Vagina (tissue), 2 donors: ENCODE measurements around the gene ZDHHC12.

Experiments used
- POLR2A ChIP-seq, 2 donors: fragments of 450-650 bp; IDR thresholded peaks; one replicate each; pipeline ENCODE4 v1.6.1; 2017; ENCODE audit warnings: antibody characterized with exemption in 2 of 2, mild to moderate bottlenecking in 2 of 2, moderate library complexity in 2 of 2
- TF ChIP-seq, protein P1 (sequence below), 3 experiments: fragments of 450-650 bp in 2 of 3; fragments of 200-600 bp in 1 of 3; sonication (generic) in 1 of 3; IDR thresholded peaks; one replicate each; pipeline ENCODE4 v1.5.1; 2017 to 2019; ENCODE audit warnings: antibody characterized with exemption in 3 of 3, mild to moderate bottlenecking in 2 of 3, moderate library complexity in 2 of 3

DNA sequence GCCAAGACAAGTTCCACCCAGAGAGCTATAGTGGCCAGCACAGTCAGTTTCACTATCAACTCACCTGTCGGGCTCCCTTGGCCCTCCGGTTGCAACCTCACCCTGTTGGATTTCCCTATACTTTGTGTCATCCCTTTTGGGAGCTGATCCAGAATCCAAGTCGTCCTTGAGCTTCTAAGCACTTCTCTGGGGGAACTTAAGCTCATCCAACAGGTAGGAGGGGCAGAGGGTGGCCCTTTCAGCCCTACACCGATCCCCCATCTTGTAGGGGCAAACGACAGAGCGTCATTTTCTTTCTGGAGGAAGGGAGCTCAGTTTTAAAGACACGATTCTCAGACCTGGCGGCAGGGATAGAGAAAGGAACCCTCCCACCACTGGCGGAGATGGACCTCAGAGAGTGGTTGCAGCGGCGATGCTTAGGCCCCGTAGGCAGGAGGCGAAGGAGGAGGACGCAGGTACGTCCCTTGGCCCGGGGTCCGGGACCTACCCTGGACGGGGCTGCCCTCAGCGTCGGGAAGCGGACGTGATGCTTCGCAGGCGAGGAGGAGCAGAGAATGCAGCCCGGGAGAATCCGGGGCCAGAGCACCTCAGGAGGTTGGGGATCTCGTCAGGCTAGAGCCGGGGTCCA is 47.3 kb upstream of the ZDHHC12 start:
- TF ChIP-seq, protein P1, sequence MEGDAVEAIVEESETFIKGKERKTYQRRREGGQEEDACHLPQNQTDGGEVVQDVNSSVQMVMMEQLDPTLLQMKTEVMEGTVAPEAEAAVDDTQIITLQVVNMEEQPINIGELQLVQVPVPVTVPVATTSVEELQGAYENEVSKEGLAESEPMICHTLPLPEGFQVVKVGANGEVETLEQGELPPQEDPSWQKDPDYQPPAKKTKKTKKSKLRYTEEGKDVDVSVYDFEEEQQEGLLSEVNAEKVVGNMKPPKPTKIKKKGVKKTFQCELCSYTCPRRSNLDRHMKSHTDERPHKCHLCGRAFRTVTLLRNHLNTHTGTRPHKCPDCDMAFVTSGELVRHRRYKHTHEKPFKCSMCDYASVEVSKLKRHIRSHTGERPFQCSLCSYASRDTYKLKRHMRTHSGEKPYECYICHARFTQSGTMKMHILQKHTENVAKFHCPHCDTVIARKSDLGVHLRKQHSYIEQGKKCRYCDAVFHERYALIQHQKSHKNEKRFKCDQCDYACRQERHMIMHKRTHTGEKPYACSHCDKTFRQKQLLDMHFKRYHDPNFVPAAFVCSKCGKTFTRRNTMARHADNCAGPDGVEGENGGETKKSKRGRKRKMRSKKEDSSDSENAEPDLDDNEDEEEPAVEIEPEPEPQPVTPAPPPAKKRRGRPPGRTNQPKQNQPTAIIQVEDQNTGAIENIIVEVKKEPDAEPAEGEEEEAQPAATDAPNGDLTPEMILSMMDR (IDR thresholded peaks at IDR 0.05): no peak
- TF ChIP-seq POLR2A (IDR thresholded peaks at IDR 0.05): no peak
